GM12878 (cell line): ENCODE results near the gene CD1B. TPM values are rescaled to one million over a fixed set of nuclear protein-coding genes. Genes with fewer than 3 reads are reported as not detected.

ENCODE experiments used
- ATAC-seq: fragments of 200-7000 bp; cut with Tn5 transposase; 3 replicates; pipeline ENCODE4 v1.9.1; 2020; ENCODE audit warnings: mild to moderate bottlenecking, moderate library complexity
- BruUV-seq: library from RNA; stranded (reverse); fragments of 400-500 nt; replicated peaks from 2 replicates; lab custom pipeline; 2021; lab: Mats Ljungman, UMichigan
- CTCF ChIA-PET: fragments of 300-600 bp; sonication (Branson Sonifier 250); formaldehyde crosslinking; extraction: SDS; loops from one replicate; lab custom pipeline; 2021; ENCODE audit warnings: inconsistent platforms; lab: Yijun Ruan, JAX
- POLR2A ChIA-PET: fragments of 350-600 bp; formaldehyde crosslinking; extraction: SDS; loops from one replicate; lab custom pipeline; 2021; ENCODE audit warnings: inconsistent platforms; lab: Charles Lee
- RAD21 ChIA-PET: fragments of 300-600 bp; sonication (Branson Sonifier 250); formaldehyde crosslinking; loops from one replicate; lab custom pipeline; 2023; ENCODE audit warnings: antibody characterized with exemption; ENCODE audit not compliant: unreplicated experiment; lab: Charles Lee
- SMC1A ChIA-PET: fragments of 300-600 bp; sonication (Branson Sonifier 250); formaldehyde crosslinking; loops from one replicate; lab custom pipeline; 2023; ENCODE audit not compliant: unreplicated experiment, uncharacterized antibody; lab: Charles Lee
- DNase-seq: peaks from one replicate; pipeline ENCODE4 v3.0.0-alpha.2; 2011; ENCODE audit warnings: low read depth, low spot score
- FAIRE-seq: peaks from 3 replicates; lab custom pipeline; 2011; peaks lifted over from hg19 to GRCh38; lab: Jason Lieb, UNC
- H2AFZ ChIP-seq: 2 replicates; pipeline ENCODE4 v1.6.0; 2011; ENCODE audit warnings: low read depth, low read length, control low read depth; ENCODE audit not compliant: control insufficient read depth
- H3K27ac ChIP-seq: 2 replicates; pipeline ENCODE4 v1.5.1; 2011; ENCODE audit warnings: control low read depth; ENCODE audit not compliant: control insufficient read depth, insufficient read depth
- H3K27me3 ChIP-seq, 2 experiments: replicated peaks in 1 of 2; 2 replicates each; pipeline versions ENCODE4 v1.6.0 to v1.6.1; 2011; ENCODE audit warnings: low read length in 1 of 2; ENCODE audit not compliant: control insufficient read depth in 2 of 2, insufficient read depth in 2 of 2
- H3K36me3 ChIP-seq, 2 experiments: 2 replicates each; pipeline ENCODE4 v1.5.1; 2011; ENCODE audit warnings: low read length in 1 of 2; ENCODE audit not compliant: control insufficient read depth in 2 of 2, insufficient read depth in 2 of 2
- H3K4me1 ChIP-seq: 2 replicates; pipeline ENCODE4 v1.6.1; 2011; ENCODE audit warnings: mild to moderate bottlenecking, low read length, moderate library complexity, mixed read lengths; ENCODE audit not compliant: control insufficient read depth, insufficient read depth
- H3K4me2 ChIP-seq: 2 replicates; pipeline ENCODE4 v1.6.0; 2011; ENCODE audit warnings: control low read depth; ENCODE audit not compliant: control insufficient read depth, insufficient read depth
- H3K4me3 ChIP-seq: fragments of 200-600 bp; sonication (generic); 2 replicates; pipeline ENCODE4 v1.5.1; 2016
- H3K79me2 ChIP-seq: 2 replicates; pipeline ENCODE4 v1.6.0; 2011; ENCODE audit warnings: low read length; ENCODE audit not compliant: control insufficient read depth, insufficient read depth
- H3K9ac ChIP-seq: 2 replicates; pipeline ENCODE4 v1.8.0; 2011; ENCODE audit warnings: low read length, control low read depth, mixed read lengths; ENCODE audit not compliant: control insufficient read depth, insufficient read depth
- H3K9me3 ChIP-seq: replicated peaks from 3 replicates; pipeline ENCODE4 v1.5.1; 2011; ENCODE audit warnings: mild to moderate bottlenecking, low read length; ENCODE audit not compliant: control insufficient read depth, insufficient read depth
- H4K20me1 ChIP-seq: 2 replicates; pipeline ENCODE4 v1.6.0; 2011; ENCODE audit not compliant: control insufficient read depth, insufficient read depth
- CBFB ChIP-seq: IDR thresholded peaks from 2 replicates; pipeline ENCODE4 v1.6.1; 2016; ENCODE audit warnings: antibody characterized with exemption, low read depth
- EED ChIP-seq: sonication (generic); IDR thresholded peaks from 2 replicates; pipeline ENCODE4 v1.6.1; 2016; ENCODE audit warnings: antibody characterized with exemption, low read depth
- EP300 ChIP-seq, 2 experiments: fragments of 150-350 bp in 1 of 2; IDR thresholded peaks; 2 replicates each; pipeline ENCODE4 v1.6.1; 2011 to 2012; ENCODE audit warnings: low read depth in 2 of 2, low read length in 2 of 2, borderline replicate concordance in 1 of 2, improper control_type of control experiment in 1 of 2, inconsistent platforms in 1 of 2; ENCODE audit not compliant: control insufficient read depth in 1 of 2
- ETV6 ChIP-seq, 2 experiments: fragments of 450-650 bp in 1 of 2; IDR thresholded peaks in 1 of 2; conservative IDR thresholded peaks in 1 of 2; 2 replicates each; pipeline ENCODE4 v1.6.1; 2014; ENCODE audit warnings: antibody characterized with exemption in 1 of 2, borderline replicate concordance in 1 of 2, low read depth in 1 of 2, mild to moderate bottlenecking in 1 of 2, moderate library complexity in 1 of 2
- NRF1 ChIP-seq: conservative IDR thresholded peaks from 2 replicates; pipeline ENCODE4 v1.6.1; 2011; ENCODE audit warnings: mild to moderate bottlenecking, low read depth, low read length, improper control_type of control experiment
- PKNOX1 ChIP-seq: fragments of 450-650 bp; IDR thresholded peaks from 2 replicates; pipeline ENCODE4 v1.6.1; 2016; ENCODE audit warnings: mild to moderate bottlenecking
- POLR2AphosphoS2 ChIP-seq: IDR thresholded peaks from 2 replicates; pipeline ENCODE4 v1.6.1; 2011; ENCODE audit warnings: low read depth, mild to moderate bottlenecking, low read length, improper control_type of control experiment, moderate library complexity
- RELA ChIP-seq: fragments of 450-650 bp; IDR thresholded peaks from 2 replicates; pipeline ENCODE4 v1.8.0; 2014; ENCODE audit warnings: borderline replicate concordance; ENCODE audit not compliant: partially characterized antibody
- SIN3A ChIP-seq: IDR thresholded peaks from 2 replicates; pipeline ENCODE4 v1.6.1; 2012; ENCODE audit warnings: low read depth, low read length, improper control_type of control experiment
- SIX5 ChIP-seq: IDR thresholded peaks from 2 replicates; pipeline ENCODE4 v1.6.1; 2011; ENCODE audit warnings: mild to moderate bottlenecking, low read depth, low read length, moderate library complexity; ENCODE audit not compliant: severe bottlenecking
- TCF3 ChIP-seq: IDR thresholded peaks from 2 replicates; pipeline ENCODE4 v1.6.1; 2012; ENCODE audit warnings: low read depth, mild to moderate bottlenecking, low read length, borderline replicate concordance; ENCODE audit not compliant: insufficient read depth
- YBX1 ChIP-seq: fragments of 450-650 bp; IDR thresholded peaks from 2 replicates; pipeline ENCODE4 v1.6.1; 2016; ENCODE audit warnings: antibody characterized with exemption
- ZBTB33 ChIP-seq: fragments of 450-650 bp; IDR thresholded peaks from 2 replicates; pipeline ENCODE4 v1.6.1; 2017; ENCODE audit warnings: mild to moderate bottlenecking
- ZSCAN29 ChIP-seq: fragments of 450-650 bp; IDR thresholded peaks from 2 replicates; pipeline ENCODE4 v1.6.1; 2017; ENCODE audit warnings: mild to moderate bottlenecking, moderate library complexity
- WGBS: methylation state at CpG from one replicate; pipeline ENCODE4 v1.1.6; 2016; ENCODE audit warnings: low lambda C conversion rate; ENCODE audit not compliant: insufficient replicate concordance, insufficient coverage; ENCODE audit errors: missing lambda C conversion rate; 5-methylcytosine and 5-hydroxymethylcytosine counted together
- in situ Hi-C: fragments of 300-500 bp; cut with MboI; formaldehyde crosslinking; loops from 9 replicates; pipeline ENCODE4 v1.14.3; 2018; ENCODE audit warnings: mixed read lengths
- intact Hi-C: fragments of 100-400 bp; cut with micrococcal nuclease; formaldehyde crosslinking; loops from one replicate; pipeline ENCODE4 v1.14.2; 2022; ENCODE audit not compliant: unreplicated experiment
- polyA plus RNA-seq, 11 experiments: library from polyadenylated mRNA; depleted of rRNA in 4 of 11; unstranded in 6 of 11; stranded (reverse) in 5 of 11; fragments of >200 nt; fragmentation: Nextera tagmentation in 4 of 11; fragmentation: Illumina TruSeq in 1 of 11; extraction: Ambion mirVana in 4 of 11; extraction: Trizol in 1 of 11; gene quantifications; 1 replicate in 1 of 11; 2 replicates in 10 of 11; pipeline versions ENCODE4 v1.2.1 to v1.2.3, GENCODE V29; 2011 to 2016; ENCODE audit warnings: inconsistent platforms in 2 of 11, missing spikeins in 2 of 11, low read depth in 1 of 11
- total RNA-seq, 4 experiments: library from RNA; depleted of rRNA in 3 of 4; stranded (reverse); fragments of >200 nt in 3 of 4; fragmentation: Illumina TruSeq in 1 of 4; extraction: Trizol in 1 of 4; gene quantifications; 2 replicates each; pipeline versions ENCODE4 v1.2.1 to v1.2.3, GENCODE V29; 2013 to 2021

CD1B gene
- total and polyA plus RNA-seq, 10 of the 15 experiments (the other 5 are each of a cell fraction or from before 2014, with no cell fraction given): not detected

GRCh38 chr1:158329300-158329699 is 2.0 kb downstream of the CD1B start:
- H3K4me1 ChIP-seq: peaks cover 7% of the 10 kb centered on the region
- RAD21 ChIA-PET: interaction anchor here (0.6 to 10.6 kb wide), 28 partner anchors 8 to 743 kb away, joined by 3 to 179 read pairs (median 4); partner anchors contain the start of genes CD1A, CD1C and CD1D
- ATAC-seq: no peak

GRCh38 chr1:158328426-158328825 is 2.9 kb downstream of the CD1B start:
- Histone ChIP-seq H3K4me2 (no peak overlapping the region), H2AFZ (no peak overlapping the region), H4K20me1 (no peaks in the 10 kb centered on the region), H3K36me3 (no peaks in the 10 kb centered on the region), H3K4me1 (peaks cover 13% of the 10 kb centered on the region), H3K27ac (no peak overlapping the region), H3K9ac (no peak overlapping the region), H3K27me3 (no peaks in the 10 kb centered on the region), H3K9me3 (peaks cover 3% of the 10 kb centered on the region; the same call in 1 of the 3 replicates), H3K79me2 (no peaks in the 10 kb centered on the region), H3K4me3 (no peak overlapping the region)
- POLR2A ChIA-PET: no interaction called here
- DNase-seq: no peak
- no TSS peak for BruUV-seq
- in situ Hi-C loops (no loop called here), intact Hi-C loops (no loop called here)
- 72% methylated on average over 3 of the region's 3 CpGs for WGBS
- FAIRE-seq: no peak
- CTCF ChIA-PET: interaction anchor here (0.7 to 12.2 kb wide), 10 partner anchors 9 to 670 kb away, joined by 3 to 267 read pairs (median 4); partner anchors contain the start of genes CD1A and CD1E
- RAD21 ChIA-PET: interaction anchor here (1.2 to 10.6 kb wide), 4 partner anchors 38 to 670 kb away, joined by 3 to 179 read pairs (median 52); partner anchors contain the start of gene CD1C
- SMC1A ChIA-PET: interaction anchor here (1.8 to 6.8 kb wide), 5 partner anchors 44 to 124 kb away, joined by 4 to 172 read pairs (median 7); no protein-coding TSS in a partner anchor
- ATAC-seq: no peak
- TF ChIP-seq YBX1 (no peak), ETV6 (conservative IDR thresholded peaks at IDR 0.05 in 1 of 2, IDR thresholded peaks at IDR 0.05 in 1 of 2; ENCODE audit: borderline replicate concordance in 1 of 2, low read depth in 1 of 2) (no peak), ZBTB33 (no peak), POLR2AphosphoS2 (no peak), TCF3 (no peak), SIN3A (no peak), CBFB (no peak), EP300 (IDR thresholded peaks at IDR 0.05; ENCODE audit: borderline replicate concordance in 1 of 2, control insufficient read depth in 1 of 2, low read depth in 2 of 2, low read length in 2 of 2) (no peak), EED (no peak), NRF1 (no peak), RELA (no peak), PKNOX1 (no peak), SIX5 (no peak)

More at GRCh38 chr1:158329300-158329699, 2.0 kb downstream of the CD1B start:
- Histone ChIP-seq H3K36me3 (no peaks in the 10 kb centered on the region), H3K27ac (no peak overlapping the region), H3K27me3 (no peaks in the 10 kb centered on the region), H3K9ac (no peak overlapping the region), H2AFZ (no peak overlapping the region), H3K4me3 (no peak overlapping the region), H4K20me1 (no peaks in the 10 kb centered on the region), H3K9me3 (no peaks in the 10 kb centered on the region), H3K4me2 (no peak overlapping the region), H3K79me2 (no peaks in the 10 kb centered on the region)
- no TSS peak for BruUV-seq
- FAIRE-seq (no peak), DNase-seq (no peak)
- WGBS: 60% methylated on average over 7 of the region's 7 CpGs
- POLR2A ChIA-PET: interaction anchor here (1.4 kb wide), 1 partner anchor 125 kb away, joined by 6 read pairs; no protein-coding TSS in a partner anchor
- no peak for TF ChIP-seq ZSCAN29
- SMC1A ChIA-PET: interaction anchor here (1.0 to 6.8 kb wide), 27 partner anchors 18 to 759 kb away, joined by 3 to 172 read pairs (median 4); partner anchors contain the start of gene AIM2
- CTCF ChIA-PET: interaction anchor here (0.9 to 12.2 kb wide), 31 partner anchors 8 to 744 kb away, joined by 3 to 267 read pairs (median 5); partner anchors contain the start of genes CD1A and OR6K3
- in situ Hi-C loops: no loop called here
- intact Hi-C loops: loop anchor here (1.0 kb wide), 1 partner anchor 125 kb away; no protein-coding TSS in a partner anchor
